Measurements from ENCODE around the gene DNLZ.

DNLZ gene

GRCh38 chr9:136341769-136342168, 21.8 kb downstream of the DNLZ start:
- DNase-seq = no peak

- no peak for DNase-seq
Observed at GRCh38 chr9:136341042-136341655, 22.4 kb downstream of the DNLZ start.

- DNase-seq = no peak
Observed at GRCh38 chr9:136340356-136341041, 23.0 kb downstream of the DNLZ start.

- DNase-seq = no peak
Observed at GRCh38 chr9:136339958-136340310, 23.6 kb downstream of the DNLZ start.

- peak; percentile 46 for DNase-seq
Observed at GRCh38 chr9:136339173-136339957, 24.2 kb downstream of the DNLZ start.

GRCh38 chr9:136338511-136338910, 25.0 kb downstream of the DNLZ start:
- no peak for DNase-seq

- DNase-seq = no peak
Observed at GRCh38 chr9:136337416-136338395, 25.8 kb downstream of the DNLZ start.

GRCh38 chr9:136336881-136337280, 26.7 kb downstream of the DNLZ start:
- DNase-seq = no peak

GRCh38 chr9:136336156-136336870, 27.2 kb downstream of the DNLZ start:
- no peak for DNase-seq

- no peak for DNase-seq
Observed at GRCh38 chr9:136335296-136336155, 28.0 kb downstream of the DNLZ start.

GRCh38 chr9:136334541-136334940, 29.0 kb downstream of the DNLZ start:
- DNase-seq = no peak

- no peak for DNase-seq
Observed at GRCh38 chr9:136333486-136333885, 30.1 kb downstream of the DNLZ start.

- DNase-seq = no peak
Observed at GRCh38 chr9:136333045-136333444, 30.5 kb downstream of the DNLZ start.

GRCh38 chr9:136332482-136332983, 31.0 kb downstream of the DNLZ start:
- DNase-seq = no peak

GRCh38 chr9:136331556-136332481, 31.7 kb downstream of the DNLZ start:
- no peak for DNase-seq

GRCh38 chr9:136331030-136331429, 32.5 kb downstream of the DNLZ start:
- no peak for DNase-seq

GRCh38 chr9:136330406-136330990, 33.0 kb downstream of the DNLZ start:
- DNase-seq = no peak

- DNase-seq = no peak
Observed at GRCh38 chr9:136329636-136330405, 33.7 kb downstream of the DNLZ start.

GRCh38 chr9:136329211-136329627, 34.3 kb downstream of the DNLZ start:
- no peak for DNase-seq

All from CD4-positive, alpha-beta T cell treated with Interleukin-10 for 1 hour (primary cell).